PC-3 (cell line): ENCODE data around the gene SCMH1.

Experiments
- EZH2phosphoT487 ChIP-seq: fragments of 300-600 bp; sonication (generic); IDR thresholded peaks from 2 replicates; pipeline ENCODE4 v1.6.1; 2018; ENCODE audit warnings: mild to moderate bottlenecking, antibody characterized with exemption, low read length, borderline replicate concordance
- TF ChIP-seq, protein P1 (sequence below): fragments of 300-600 bp; sonication (generic); conservative IDR thresholded peaks from 2 replicates; pipeline ENCODE4 v1.5.1; 2017; ENCODE audit warnings: antibody characterized with exemption, low read depth, mild to moderate bottlenecking, low read length

DNA sequence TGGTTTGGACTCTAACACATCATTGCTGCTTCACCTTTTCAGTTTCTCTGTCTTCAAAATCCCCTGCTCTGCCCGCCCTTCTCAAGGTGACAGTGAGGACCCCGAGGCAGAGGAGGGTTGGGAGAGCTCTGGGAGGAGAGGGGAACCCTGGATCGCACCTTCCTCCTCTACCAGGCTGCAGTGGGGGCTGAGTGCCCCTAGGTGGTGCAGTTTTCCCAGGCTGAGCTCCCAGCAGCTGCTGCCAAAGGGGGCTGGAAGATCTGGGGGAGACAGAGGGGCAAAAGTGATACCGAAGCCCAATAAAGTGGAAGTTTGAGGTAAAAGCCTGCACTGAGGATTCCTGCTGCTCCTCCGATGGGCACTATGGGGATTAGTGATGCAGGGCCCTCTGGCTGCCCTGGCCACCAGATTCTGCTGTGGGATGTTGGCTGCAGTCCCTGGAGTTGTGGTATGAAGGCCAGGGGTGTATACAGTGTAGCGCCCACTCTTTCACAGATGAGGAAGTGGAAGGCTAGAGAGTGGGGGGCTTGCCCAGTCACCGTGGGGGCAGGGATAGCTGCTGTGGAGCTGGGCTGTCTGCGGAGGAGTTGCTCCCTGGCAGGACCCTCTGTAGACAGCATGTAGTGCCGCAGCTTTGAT, 40.7 kb upstream of the SCMH1 start:
- TF ChIP-seq, protein P1, sequence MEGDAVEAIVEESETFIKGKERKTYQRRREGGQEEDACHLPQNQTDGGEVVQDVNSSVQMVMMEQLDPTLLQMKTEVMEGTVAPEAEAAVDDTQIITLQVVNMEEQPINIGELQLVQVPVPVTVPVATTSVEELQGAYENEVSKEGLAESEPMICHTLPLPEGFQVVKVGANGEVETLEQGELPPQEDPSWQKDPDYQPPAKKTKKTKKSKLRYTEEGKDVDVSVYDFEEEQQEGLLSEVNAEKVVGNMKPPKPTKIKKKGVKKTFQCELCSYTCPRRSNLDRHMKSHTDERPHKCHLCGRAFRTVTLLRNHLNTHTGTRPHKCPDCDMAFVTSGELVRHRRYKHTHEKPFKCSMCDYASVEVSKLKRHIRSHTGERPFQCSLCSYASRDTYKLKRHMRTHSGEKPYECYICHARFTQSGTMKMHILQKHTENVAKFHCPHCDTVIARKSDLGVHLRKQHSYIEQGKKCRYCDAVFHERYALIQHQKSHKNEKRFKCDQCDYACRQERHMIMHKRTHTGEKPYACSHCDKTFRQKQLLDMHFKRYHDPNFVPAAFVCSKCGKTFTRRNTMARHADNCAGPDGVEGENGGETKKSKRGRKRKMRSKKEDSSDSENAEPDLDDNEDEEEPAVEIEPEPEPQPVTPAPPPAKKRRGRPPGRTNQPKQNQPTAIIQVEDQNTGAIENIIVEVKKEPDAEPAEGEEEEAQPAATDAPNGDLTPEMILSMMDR, result peak; percentile 89
- no peak for TF ChIP-seq EZH2phosphoT487
